ENCODE data around the gene SKOR1. TPM values are rescaled to one million over a fixed set of nuclear protein-coding genes. Genes with fewer than 3 reads are reported as not detected.

SKOR1 gene
- total RNA-seq, 1 donor from 2014 or later, result not detected

DNA sequence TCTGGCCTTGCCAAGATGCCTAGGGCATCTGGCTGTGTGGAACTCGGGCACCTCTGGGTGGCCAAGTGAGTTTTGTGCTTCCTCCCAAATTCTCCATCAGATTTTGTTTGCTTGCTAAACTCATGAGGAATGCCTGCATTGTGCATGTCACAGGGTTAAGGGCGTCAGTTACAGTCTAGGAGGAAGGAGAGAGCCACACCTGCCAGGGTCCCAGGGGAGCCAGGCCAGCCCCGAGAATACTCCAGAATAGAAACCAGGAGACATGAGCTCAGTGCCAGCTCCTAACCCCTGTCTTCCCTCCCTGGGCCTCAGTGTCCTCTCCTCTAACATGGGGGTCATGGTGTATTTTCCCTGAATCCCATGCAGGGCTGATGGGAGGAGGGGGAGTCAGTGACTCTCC lies 22.0 kb upstream of the SKOR1 start:
- DNase-seq (ENCODE audit: low read depth), result no peak
- H3K9me3 ChIP-seq (ENCODE audit: insufficient read depth, low read depth, low read length), result no peaks in the 10 kb centered on the region
- H3K4me3 ChIP-seq (ENCODE audit: insufficient read depth, low read depth, low read length), result no peak overlapping the region
- no peak overlapping the region for H3K27ac Mint-ChIP-seq (ENCODE audit: unreplicated experiment)
- H3K9me3 Mint-ChIP-seq (ENCODE audit: unreplicated experiment), result no peaks in the 10 kb centered on the region
- no peaks in the 10 kb centered on the region for H3K36me3 ChIP-seq (ENCODE audit: insufficient read depth, low read length)
- no peak overlapping the region for H3K9ac ChIP-seq (ENCODE audit: low read length)
- no peaks in the 10 kb centered on the region for H3K4me1 ChIP-seq (ENCODE audit: insufficient read depth, low read length)
- no peaks in the 10 kb centered on the region for H3K27me3 Mint-ChIP-seq (ENCODE audit: low read depth, unreplicated experiment)
- FAIRE-seq, result no peak
- TF ChIP-seq EZH2 (IDR thresholded peaks at IDR 0.05; ENCODE audit: insufficient read depth, low read length), result no peak
- TF ChIP-seq, protein P1, sequence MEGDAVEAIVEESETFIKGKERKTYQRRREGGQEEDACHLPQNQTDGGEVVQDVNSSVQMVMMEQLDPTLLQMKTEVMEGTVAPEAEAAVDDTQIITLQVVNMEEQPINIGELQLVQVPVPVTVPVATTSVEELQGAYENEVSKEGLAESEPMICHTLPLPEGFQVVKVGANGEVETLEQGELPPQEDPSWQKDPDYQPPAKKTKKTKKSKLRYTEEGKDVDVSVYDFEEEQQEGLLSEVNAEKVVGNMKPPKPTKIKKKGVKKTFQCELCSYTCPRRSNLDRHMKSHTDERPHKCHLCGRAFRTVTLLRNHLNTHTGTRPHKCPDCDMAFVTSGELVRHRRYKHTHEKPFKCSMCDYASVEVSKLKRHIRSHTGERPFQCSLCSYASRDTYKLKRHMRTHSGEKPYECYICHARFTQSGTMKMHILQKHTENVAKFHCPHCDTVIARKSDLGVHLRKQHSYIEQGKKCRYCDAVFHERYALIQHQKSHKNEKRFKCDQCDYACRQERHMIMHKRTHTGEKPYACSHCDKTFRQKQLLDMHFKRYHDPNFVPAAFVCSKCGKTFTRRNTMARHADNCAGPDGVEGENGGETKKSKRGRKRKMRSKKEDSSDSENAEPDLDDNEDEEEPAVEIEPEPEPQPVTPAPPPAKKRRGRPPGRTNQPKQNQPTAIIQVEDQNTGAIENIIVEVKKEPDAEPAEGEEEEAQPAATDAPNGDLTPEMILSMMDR (IDR thresholded peaks at IDR 0.05; ENCODE audit: insufficient read depth, low read depth, low read length), result no peak
- no peaks in the 10 kb centered on the region for H3K27me3 ChIP-seq (ENCODE audit: insufficient read depth, low read length)
- H3K4me1 Mint-ChIP-seq (ENCODE audit: low read depth, unreplicated experiment), result no peaks in the 10 kb centered on the region
- H3K36me3 Mint-ChIP-seq (ENCODE audit: low read depth, unreplicated experiment), result peaks cover 5% of the 10 kb centered on the region
- no peaks in the 10 kb centered on the region for H4K20me1 ChIP-seq (ENCODE audit: insufficient read depth, low read length)
- H3K27ac ChIP-seq (ENCODE audit: low read depth, low read length), result no peak overlapping the region
- no peak overlapping the region for H3K4me3 Mint-ChIP-seq (ENCODE audit: unreplicated experiment)
- no peaks in the 10 kb centered on the region for H3K79me2 ChIP-seq (ENCODE audit: insufficient read depth, low read length)
- H2AFZ ChIP-seq (ENCODE audit: low read depth, low read length), result no peak overlapping the region
- H3K4me2 ChIP-seq (ENCODE audit: low read length), result no peak overlapping the region

DNA sequence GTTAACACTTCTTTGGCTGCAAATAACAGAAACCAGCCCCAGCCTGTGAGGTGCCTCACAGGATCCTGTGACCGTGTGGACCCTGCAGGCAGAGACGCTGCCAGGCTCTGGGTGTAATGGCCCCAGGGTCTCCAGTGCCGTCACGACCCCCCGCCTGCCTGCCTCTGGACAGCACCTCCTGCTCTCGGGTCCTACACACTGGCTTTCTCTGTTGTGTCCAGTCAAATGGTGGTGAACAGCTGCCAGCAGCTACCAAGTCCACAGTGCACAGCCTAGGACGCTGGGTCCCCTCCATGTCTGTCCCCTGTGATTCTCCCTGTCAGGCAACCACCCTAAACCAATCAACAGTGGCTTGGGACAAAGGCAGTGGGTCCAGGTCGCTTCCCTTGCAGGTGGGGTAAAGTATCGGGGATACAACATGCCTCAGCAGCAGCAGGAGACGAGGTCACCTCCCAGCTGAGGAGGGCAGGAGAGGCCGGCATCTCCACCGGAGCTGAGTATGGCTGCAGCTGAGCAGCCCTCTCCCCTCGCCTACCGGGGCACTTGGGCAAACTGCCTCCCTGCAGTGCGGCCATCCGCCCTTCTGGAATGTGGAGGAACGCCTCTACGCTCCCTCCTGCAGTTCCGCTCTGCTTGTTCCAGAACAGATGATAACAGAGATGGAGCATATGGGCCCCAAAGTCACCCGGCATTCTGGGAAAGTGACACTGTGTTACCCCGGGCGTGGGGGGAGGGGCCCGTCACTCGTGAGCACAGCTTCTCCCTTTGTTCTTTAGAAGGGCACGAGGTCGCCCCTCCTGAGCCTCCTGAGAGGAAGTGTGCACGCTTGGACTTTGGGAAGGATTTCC lies 21.1 kb upstream of the SKOR1 start:
- Mint-ChIP-seq H3K36me3 (ENCODE audit: low read depth, unreplicated experiment) (peaks cover 4% of the 10 kb centered on the region), H3K27me3 (ENCODE audit: low read depth, unreplicated experiment) (peaks cover 3% of the 10 kb centered on the region), H3K9me3 (ENCODE audit: unreplicated experiment) (peaks cover 2% of the 10 kb centered on the region), H3K4me1 (ENCODE audit: low read depth, unreplicated experiment) (no peaks in the 10 kb centered on the region), H3K4me3 (ENCODE audit: unreplicated experiment) (no peak overlapping the region), H3K27ac (ENCODE audit: unreplicated experiment) (no peak overlapping the region)
- Histone ChIP-seq H3K4me3 (ENCODE audit: insufficient read depth, low read depth, low read length) (no peak overlapping the region), H3K79me2 (ENCODE audit: insufficient read depth, low read length) (no peaks in the 10 kb centered on the region), H3K4me2 (ENCODE audit: low read length) (no peak overlapping the region), H3K27ac (ENCODE audit: low read depth, low read length) (no peak overlapping the region), H2AFZ (ENCODE audit: low read depth, low read length) (no peak overlapping the region), H4K20me1 (ENCODE audit: insufficient read depth, low read length) (no peaks in the 10 kb centered on the region), H3K36me3 (ENCODE audit: insufficient read depth, low read length) (no peaks in the 10 kb centered on the region), H3K9ac (ENCODE audit: low read length) (no peak overlapping the region), H3K9me3 (ENCODE audit: insufficient read depth, low read depth, low read length) (no peaks in the 10 kb centered on the region), H3K27me3 (ENCODE audit: insufficient read depth, low read length) (no peaks in the 10 kb centered on the region), H3K4me1 (ENCODE audit: insufficient read depth, low read length) (no peaks in the 10 kb centered on the region)
- no peak for TF ChIP-seq EZH2 (IDR thresholded peaks at IDR 0.05; ENCODE audit: insufficient read depth, low read length)
- TF ChIP-seq, protein P1 (IDR thresholded peaks at IDR 0.05; ENCODE audit: insufficient read depth, low read depth, low read length), result no peak
- DNase-seq (ENCODE audit: low read depth) (no peak), FAIRE-seq (no peak)
